AG04450 (cell line): ENCODE data around the gene BMP7. TPM values are rescaled to one million over a fixed set of nuclear protein-coding genes. Genes with fewer than 3 reads are reported as not detected.
"Not testable (repeated sequence)": the region's sequence is repeated elsewhere in the genome, so short reads cannot be mapped to it uniquely, and the experiment has no call there.

Experiments used
- CTCF ChIA-PET: fragments of 300-600, 350-600 bp; formaldehyde crosslinking; extraction: SDS; loops from one replicate; lab custom pipeline; 2022; ENCODE audit warnings: antibody characterized with exemption, inconsistent platforms; lab: Charles Lee
- POLR2A ChIA-PET: fragments of 350-600 bp; formaldehyde crosslinking; extraction: SDS; loops from one replicate; lab custom pipeline; 2021; ENCODE audit warnings: antibody characterized with exemption, inconsistent platforms; lab: Yijun Ruan, JAX
- DNase-seq: peaks from one replicate; pipeline ENCODE4 v3.0.0-alpha.2; 2011; ENCODE audit warnings: low read depth, low spot score
- H3K27ac ChIP-seq: one replicate; pipeline ENCODE4 v1.5.1; 2012; ENCODE audit warnings: low read depth, low read length, control low read depth
- H3K27me3 ChIP-seq: one replicate; pipeline ENCODE4 v1.6.0; 2012; ENCODE audit warnings: low read length; ENCODE audit not compliant: control insufficient read depth, insufficient read depth
- H3K4me3 ChIP-seq: 2 replicates; pipeline ENCODE4 v1.5.1; 2011; ENCODE audit warnings: mild to moderate bottlenecking, low read depth, low read length, control low read depth
- H3K9me3 ChIP-seq: 2 replicates; pipeline ENCODE4 v1.5.1; 2012; ENCODE audit warnings: low read length; ENCODE audit not compliant: control insufficient read depth, insufficient read depth
- polyA plus RNA-seq: library from polyadenylated mRNA; depleted of rRNA; stranded (reverse); fragments of >200 nt; gene quantifications from 2 replicates; pipeline ENCODE4 v1.2.3, GENCODE V29; 2011
- TF ChIP-seq, protein P1 (sequence below): IDR thresholded peaks from 2 replicates; pipeline ENCODE4 v1.5.1; 2011; ENCODE audit warnings: low read depth, low read length, control low read depth, inconsistent platforms

Gene BMP7
- polyA plus RNA-seq, 1 experiment, result not detected

GRCh38 chr20:57159945-57160610, 106.4 kb downstream of the BMP7 start:
- Histone ChIP-seq H3K9me3 (peaks cover 38% of the 10 kb centered on the region), H3K4me3 (no peak overlapping the region), H3K27me3 (no peaks in the 10 kb centered on the region), H3K27ac (no peak overlapping the region)
- DNase-seq, result no peak
- CTCF ChIA-PET, result no interaction called here
- POLR2A ChIA-PET, result no interaction called here
- TF ChIP-seq, protein P1, sequence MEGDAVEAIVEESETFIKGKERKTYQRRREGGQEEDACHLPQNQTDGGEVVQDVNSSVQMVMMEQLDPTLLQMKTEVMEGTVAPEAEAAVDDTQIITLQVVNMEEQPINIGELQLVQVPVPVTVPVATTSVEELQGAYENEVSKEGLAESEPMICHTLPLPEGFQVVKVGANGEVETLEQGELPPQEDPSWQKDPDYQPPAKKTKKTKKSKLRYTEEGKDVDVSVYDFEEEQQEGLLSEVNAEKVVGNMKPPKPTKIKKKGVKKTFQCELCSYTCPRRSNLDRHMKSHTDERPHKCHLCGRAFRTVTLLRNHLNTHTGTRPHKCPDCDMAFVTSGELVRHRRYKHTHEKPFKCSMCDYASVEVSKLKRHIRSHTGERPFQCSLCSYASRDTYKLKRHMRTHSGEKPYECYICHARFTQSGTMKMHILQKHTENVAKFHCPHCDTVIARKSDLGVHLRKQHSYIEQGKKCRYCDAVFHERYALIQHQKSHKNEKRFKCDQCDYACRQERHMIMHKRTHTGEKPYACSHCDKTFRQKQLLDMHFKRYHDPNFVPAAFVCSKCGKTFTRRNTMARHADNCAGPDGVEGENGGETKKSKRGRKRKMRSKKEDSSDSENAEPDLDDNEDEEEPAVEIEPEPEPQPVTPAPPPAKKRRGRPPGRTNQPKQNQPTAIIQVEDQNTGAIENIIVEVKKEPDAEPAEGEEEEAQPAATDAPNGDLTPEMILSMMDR, result no peak

- TF ChIP-seq, protein P1, result no peak
- Histone ChIP-seq H3K27ac (no peak overlapping the region), H3K27me3 (no peaks in the 10 kb centered on the region), H3K9me3 (peaks cover 33% of the 10 kb centered on the region), H3K4me3 (no peak overlapping the region)
- CTCF ChIA-PET, result no interaction called here
- no peak for DNase-seq
- POLR2A ChIA-PET, result no interaction called here
Measured at GRCh38 chr20:57159193-57159851, 107.1 kb downstream of the BMP7 start.

DNA sequence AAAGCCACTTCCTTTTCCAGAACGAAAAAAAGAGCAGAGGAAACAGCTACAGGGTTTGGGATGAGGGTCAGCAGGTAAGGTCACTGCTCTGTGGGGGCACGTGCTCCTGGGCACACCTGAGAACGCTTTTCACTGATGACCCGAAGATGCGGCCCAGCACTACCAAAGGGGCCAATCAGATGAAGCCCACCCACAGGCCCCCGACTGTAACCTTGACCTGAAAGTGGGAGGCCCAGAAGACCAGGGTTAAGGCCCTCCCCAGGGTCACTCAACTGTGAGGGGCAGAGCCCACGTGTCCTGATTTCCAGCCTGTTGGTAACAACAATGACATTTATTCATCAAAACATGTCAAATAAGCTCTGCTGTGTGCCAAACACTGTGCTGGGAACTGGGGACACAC, 108.0 kb downstream of the BMP7 start:
- TF ChIP-seq, protein P1, result no peak
- Histone ChIP-seq H3K4me3 (no peak overlapping the region), H3K9me3 (peaks cover 33% of the 10 kb centered on the region), H3K27ac (no peak overlapping the region), H3K27me3 (no peaks in the 10 kb centered on the region)
- DNase-seq, result no peak
- ChIA-PET POLR2A (no interaction called here), CTCF (no interaction called here)

DNA sequence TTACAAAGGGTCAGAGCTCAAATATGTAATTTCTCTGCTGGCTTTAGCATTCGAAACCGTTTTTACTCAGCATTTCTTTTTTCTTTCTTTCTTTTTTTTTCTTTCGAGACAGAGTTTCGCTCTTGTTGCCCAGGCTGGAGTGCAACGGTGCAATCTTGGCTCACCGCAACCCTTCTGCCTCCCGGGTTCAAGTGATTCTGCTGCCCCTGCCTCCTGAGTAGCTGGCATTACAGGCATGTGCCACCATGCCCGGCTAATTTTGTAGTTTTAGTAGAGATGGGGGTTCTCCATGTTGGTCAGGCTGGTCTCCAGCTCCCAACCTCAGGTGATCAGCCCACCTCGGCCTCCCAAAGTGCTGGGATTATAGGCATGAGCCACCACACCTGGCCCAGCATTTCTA, 108.7 kb downstream of the BMP7 start:
- H3K4me3 ChIP-seq, H3K27ac ChIP-seq, DNase-seq, CTCF ChIA-PET, POLR2A ChIA-PET, H3K27me3 ChIP-seq: not testable (repeated sequence)
- peaks cover 33% of the 10 kb centered on the region for H3K9me3 ChIP-seq

DNA sequence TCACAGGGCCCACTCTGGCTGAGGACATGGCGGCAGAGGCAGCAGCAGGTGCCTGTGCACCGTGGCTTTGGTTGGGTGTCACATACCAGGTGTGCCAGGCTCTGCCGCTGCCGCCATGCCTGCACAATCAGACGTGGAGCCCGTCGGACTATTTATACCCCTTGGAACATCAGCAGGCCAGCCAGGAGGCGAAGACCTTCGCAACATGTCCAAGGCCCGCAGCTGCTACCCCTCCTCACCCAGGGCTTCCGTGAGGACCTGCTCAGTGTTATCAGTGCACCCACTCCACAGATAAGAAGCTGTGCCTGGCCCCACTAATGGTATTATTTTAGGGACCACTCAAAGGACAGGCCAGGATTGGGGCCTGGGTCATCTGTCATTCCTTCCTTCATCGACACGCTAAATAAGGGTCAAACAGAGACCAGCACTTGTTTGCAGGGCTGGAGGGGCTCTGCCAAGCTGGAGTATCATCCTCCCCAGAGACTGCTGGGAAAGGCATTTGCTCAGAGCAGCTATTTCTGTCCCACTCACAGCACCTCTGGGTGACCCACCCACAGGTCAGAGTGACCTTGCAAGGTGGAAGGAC, 109.2 kb downstream of the BMP7 start:
- no peak for DNase-seq
- no peaks in the 10 kb centered on the region for H3K27me3 ChIP-seq
- ChIA-PET CTCF (no interaction called here), POLR2A (no interaction called here)
- H3K27ac ChIP-seq, result no peak overlapping the region
- H3K4me3 ChIP-seq, result no peak overlapping the region
- TF ChIP-seq, protein P1, result no peak
- peaks cover 30% of the 10 kb centered on the region for H3K9me3 ChIP-seq
